NCI-H2196 treated with DMSO at 0.1 percent for 48 hours (cell line): ENCODE data around the gene DAGLB.
"Not testable (repeated sequence)": the region's sequence is repeated elsewhere in the genome, so short reads cannot be mapped to it uniquely, and the experiment has no call there.

Experiments
- DNase-seq: peaks from one replicate; lab custom pipeline; 2025; ENCODE audit not compliant: unreplicated experiment; lab: John Stamatoyannopoulos, UW

Gene DAGLB

GRCh38 chr7:6400243-6401105, 47.3 kb downstream of the DAGLB start:
- DNase-seq = not testable (repeated sequence)

- no peak for DNase-seq
Measured at GRCh38 chr7:6399351-6399750, 48.4 kb downstream of the DAGLB start.

GRCh38 chr7:6398943-6399342, 48.8 kb downstream of the DAGLB start:
- no peak for DNase-seq

- DNase-seq = not testable (repeated sequence)
Measured at GRCh38 chr7:6397759-6398495, 49.8 kb downstream of the DAGLB start.

- no peak for DNase-seq
Measured at GRCh38 chr7:6395898-6396595, 51.7 kb downstream of the DAGLB start.

- no peak for DNase-seq
Measured at GRCh38 chr7:6394114-6394513, 53.6 kb downstream of the DAGLB start.

- DNase-seq = no peak
Measured at GRCh38 chr7:6393667-6394056, 54.1 kb downstream of the DAGLB start.

- no peak for DNase-seq
Measured at GRCh38 chr7:6392712-6393666, 54.8 kb downstream of the DAGLB start.

GRCh38 chr7:6389728-6390127, 58.0 kb downstream of the DAGLB start:
- no peak for DNase-seq

GRCh38 chr7:6387734-6388294, 59.9 kb downstream of the DAGLB start:
- DNase-seq = no peak

GRCh38 chr7:6386779-6387178, 61.0 kb downstream of the DAGLB start:
- no peak for DNase-seq

GRCh38 chr7:6385909-6386560, 61.7 kb downstream of the DAGLB start:
- no peak for DNase-seq

- DNase-seq = peak; percentile 37
Measured at GRCh38 chr7:6385110-6385781, 62.5 kb downstream of the DAGLB start.

- DNase-seq = no peak
Measured at GRCh38 chr7:6384327-6384726, 63.4 kb downstream of the DAGLB start.

- DNase-seq = no peak
Measured at GRCh38 chr7:6382817-6383216, 64.9 kb downstream of the DAGLB start.

GRCh38 chr7:6381846-6382245, 65.9 kb downstream of the DAGLB start:
- not testable (repeated sequence) for DNase-seq

GRCh38 chr7:6380310-6381095, 67.3 kb downstream of the DAGLB start:
- no peak for DNase-seq

- no peak for DNase-seq
Measured at GRCh38 chr7:6379886-6380285, 67.9 kb downstream of the DAGLB start.
